Neural cell (in vitro differentiated cells): ENCODE measurements around the gene ORC3. TPM values are rescaled to one million over a fixed set of nuclear protein-coding genes. Genes with fewer than 3 reads are reported as not detected.

Experiments used
- H2AFZ ChIP-seq: fragments of 200-600, 300-800 bp; sonication (generic), shearing (Covaris generic); 2 replicates; pipeline ENCODE4 v1.6.0; 2014; ENCODE audit warnings: low read depth, mild to moderate bottlenecking, antibody characterized with exemption, low read length, moderate library complexity
- H3F3A ChIP-seq: fragments of 200-600 bp; shearing (Covaris generic); 2 replicates; pipeline ENCODE4 v1.6.1; 2016; ENCODE audit warnings: mild to moderate bottlenecking, moderate library complexity, mixed read lengths, antibody characterized with exemption, low read length; ENCODE audit not compliant: insufficient read depth, poor library complexity, severe bottlenecking
- H3K27ac ChIP-seq: fragments of 200-600, 300-800 bp; sonication (generic), shearing (Covaris generic); 2 replicates; pipeline ENCODE4 v1.5.1; 2014; ENCODE audit warnings: mild to moderate bottlenecking, low read length, moderate library complexity
- H3K27me3 ChIP-seq: fragments of 300-800, 200-600 bp; sonication (generic), shearing (Covaris generic); 2 replicates; pipeline ENCODE4 v1.6.0; 2014; ENCODE audit warnings: mild to moderate bottlenecking, low read depth, low read length, moderate library complexity; ENCODE audit not compliant: insufficient read depth
- H3K36me3 ChIP-seq: fragments of 300-800, 200-600 bp; sonication (generic), shearing (Covaris generic); 2 replicates; pipeline ENCODE4 v1.5.1; 2014; ENCODE audit warnings: mild to moderate bottlenecking, antibody characterized with exemption, low read length, moderate library complexity; ENCODE audit not compliant: insufficient read depth
- H3K4me2 ChIP-seq: fragments of 300-800, 200-600 bp; sonication (generic), shearing (Covaris generic); 2 replicates; pipeline ENCODE4 v1.6.0; 2014; ENCODE audit warnings: mild to moderate bottlenecking, low read length
- H3K4me3 ChIP-seq: fragments of 300-800, 200-600 bp; sonication (generic), shearing (Covaris generic); 2 replicates; pipeline ENCODE4 v1.5.1; 2014; ENCODE audit warnings: mild to moderate bottlenecking, low read length, moderate library complexity
- H3K79me2 ChIP-seq: fragments of 200-600 bp; shearing (Covaris generic); replicated peaks from 2 replicates; pipeline ENCODE4 v1.6.0; 2014; ENCODE audit warnings: mild to moderate bottlenecking, low read length, moderate library complexity; ENCODE audit not compliant: insufficient read depth
- H3K9ac ChIP-seq: fragments of 300-800, 200-600 bp; sonication (generic), shearing (Covaris generic); 2 replicates; pipeline ENCODE4 v1.6.1; 2016; ENCODE audit warnings: mild to moderate bottlenecking, low read length, mixed read lengths
- H3K9me2 ChIP-seq: fragments of 200-600 bp; shearing (Covaris generic); 2 replicates; pipeline ENCODE4 v1.6.1; 2016; ENCODE audit warnings: mild to moderate bottlenecking, low read length, mixed read lengths; ENCODE audit not compliant: insufficient read depth
- H3K9me3 ChIP-seq: fragments of 200-600, 300-800 bp; sonication (generic), shearing (Covaris generic); 2 replicates; pipeline ENCODE4 v1.6.1; 2016; ENCODE audit warnings: mild to moderate bottlenecking, mixed run types, low read length, moderate library complexity, mixed read lengths
- H4K20me1 ChIP-seq: fragments of 200-600 bp; shearing (Covaris generic); 2 replicates; pipeline ENCODE4 v1.6.1; 2016; ENCODE audit warnings: mild to moderate bottlenecking, mixed run types; ENCODE audit not compliant: insufficient read depth
- EP300 ChIP-seq: fragments of 450-650 bp; conservative IDR thresholded peaks from 2 replicates; pipeline ENCODE4 v1.6.1; 2014; ENCODE audit warnings: antibody characterized with exemption, mild to moderate bottlenecking, moderate library complexity; ENCODE audit not compliant: poor library complexity, severe bottlenecking
- EZH2 ChIP-seq: fragments of 200-600, 300-800 bp; shearing (Covaris generic), sonication (generic); IDR thresholded peaks from 2 replicates; pipeline ENCODE4 v1.6.1; 2014; ENCODE audit warnings: antibody characterized with exemption, low read length, borderline replicate concordance, mild to moderate bottlenecking; ENCODE audit not compliant: insufficient read depth, poor library complexity, severe bottlenecking
- MXI1 ChIP-seq: fragments of 450-650 bp; conservative IDR thresholded peaks from 2 replicates; pipeline ENCODE4 v1.6.1; 2014; ENCODE audit warnings: antibody characterized with exemption, mild to moderate bottlenecking; ENCODE audit not compliant: poor library complexity, severe bottlenecking
- POLR2AphosphoS5 ChIP-seq: IDR thresholded peaks from 2 replicates; pipeline ENCODE4 v1.6.1; 2012
- RAD21 ChIP-seq: fragments of 450-650 bp; conservative IDR thresholded peaks from 2 replicates; pipeline ENCODE4 v1.6.1; 2014; ENCODE audit warnings: antibody characterized with exemption, mild to moderate bottlenecking, moderate library complexity
- SMC3 ChIP-seq: fragments of 450-650 bp; conservative IDR thresholded peaks from 2 replicates; pipeline ENCODE4 v1.6.1; 2014; ENCODE audit warnings: antibody characterized with exemption, mild to moderate bottlenecking, moderate library complexity; ENCODE audit not compliant: poor library complexity
- TAF1 ChIP-seq: IDR thresholded peaks from 2 replicates; pipeline ENCODE4 v1.6.1; 2012; ENCODE audit warnings: low read depth
- polyA plus RNA-seq: library from polyadenylated mRNA; depleted of rRNA; stranded (reverse); fragments of >200 nt; gene quantifications from 2 replicates; pipeline ENCODE4 v1.2.3, GENCODE V29; 2014
- TF ChIP-seq, protein P1 (sequence below): fragments of 450-650 bp; IDR thresholded peaks from 2 replicates; pipeline ENCODE4 v1.5.1; 2014; ENCODE audit warnings: antibody characterized with exemption, mild to moderate bottlenecking, moderate library complexity; ENCODE audit not compliant: poor library complexity, severe bottlenecking
- TF ChIP-seq, protein P2 (sequence below): IDR thresholded peaks from 2 replicates; pipeline ENCODE4 v1.6.1; 2012; ENCODE audit warnings: borderline replicate concordance

ORC3 gene
- polyA plus RNA-seq, 1 donor from 2014 or later = 43.7 TPM

DNA sequence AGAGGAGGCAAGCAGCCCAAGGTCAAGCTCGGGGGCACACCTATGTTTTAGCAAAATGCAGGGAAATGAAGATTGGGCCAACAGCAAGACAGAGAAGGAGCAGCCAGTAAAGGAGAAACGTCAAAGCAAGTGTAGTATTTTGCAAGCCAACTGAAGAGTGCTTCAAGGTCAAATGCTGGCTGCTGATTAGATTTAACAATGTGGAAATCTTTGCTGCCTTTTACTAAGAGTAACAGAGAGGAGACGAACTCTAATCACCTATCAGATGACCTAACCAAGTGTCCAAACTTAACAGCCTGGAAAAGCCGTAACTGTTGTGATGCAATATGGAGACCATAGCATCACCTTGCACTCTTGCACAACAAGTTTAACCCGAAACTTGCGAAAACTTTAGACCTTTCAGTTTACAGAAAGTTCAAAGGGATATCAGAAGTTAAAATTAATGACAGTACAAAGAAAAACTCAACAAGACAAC is 81.7 kb downstream of the ORC3 start:
- H3K79me2 ChIP-seq = no peaks in the 10 kb centered on the region
- no peaks in the 10 kb centered on the region for H4K20me1 ChIP-seq
- H3F3A ChIP-seq = no peaks in the 10 kb centered on the region
- H3K9me2 ChIP-seq = no peaks in the 10 kb centered on the region
- H3K9me3 ChIP-seq = no peaks in the 10 kb centered on the region
- H3K27me3 ChIP-seq = no peaks in the 10 kb centered on the region
- H3K27ac ChIP-seq = no peak overlapping the region
- H3K36me3 ChIP-seq = no peaks in the 10 kb centered on the region
- no peak overlapping the region for H2AFZ ChIP-seq
- no peak overlapping the region for H3K4me3 ChIP-seq
- no peak overlapping the region for H3K9ac ChIP-seq
- H3K4me2 ChIP-seq = no peak overlapping the region
- TF ChIP-seq POLR2AphosphoS5 = no peak
- no peak for TF ChIP-seq EZH2
- no peak for TF ChIP-seq MXI1
- no peak for TF ChIP-seq TAF1
- TF ChIP-seq SMC3 = no peak
- TF ChIP-seq RAD21 = no peak
- TF ChIP-seq, protein P1, sequence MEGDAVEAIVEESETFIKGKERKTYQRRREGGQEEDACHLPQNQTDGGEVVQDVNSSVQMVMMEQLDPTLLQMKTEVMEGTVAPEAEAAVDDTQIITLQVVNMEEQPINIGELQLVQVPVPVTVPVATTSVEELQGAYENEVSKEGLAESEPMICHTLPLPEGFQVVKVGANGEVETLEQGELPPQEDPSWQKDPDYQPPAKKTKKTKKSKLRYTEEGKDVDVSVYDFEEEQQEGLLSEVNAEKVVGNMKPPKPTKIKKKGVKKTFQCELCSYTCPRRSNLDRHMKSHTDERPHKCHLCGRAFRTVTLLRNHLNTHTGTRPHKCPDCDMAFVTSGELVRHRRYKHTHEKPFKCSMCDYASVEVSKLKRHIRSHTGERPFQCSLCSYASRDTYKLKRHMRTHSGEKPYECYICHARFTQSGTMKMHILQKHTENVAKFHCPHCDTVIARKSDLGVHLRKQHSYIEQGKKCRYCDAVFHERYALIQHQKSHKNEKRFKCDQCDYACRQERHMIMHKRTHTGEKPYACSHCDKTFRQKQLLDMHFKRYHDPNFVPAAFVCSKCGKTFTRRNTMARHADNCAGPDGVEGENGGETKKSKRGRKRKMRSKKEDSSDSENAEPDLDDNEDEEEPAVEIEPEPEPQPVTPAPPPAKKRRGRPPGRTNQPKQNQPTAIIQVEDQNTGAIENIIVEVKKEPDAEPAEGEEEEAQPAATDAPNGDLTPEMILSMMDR = no peak
- TF ChIP-seq EP300 = no peak

DNA sequence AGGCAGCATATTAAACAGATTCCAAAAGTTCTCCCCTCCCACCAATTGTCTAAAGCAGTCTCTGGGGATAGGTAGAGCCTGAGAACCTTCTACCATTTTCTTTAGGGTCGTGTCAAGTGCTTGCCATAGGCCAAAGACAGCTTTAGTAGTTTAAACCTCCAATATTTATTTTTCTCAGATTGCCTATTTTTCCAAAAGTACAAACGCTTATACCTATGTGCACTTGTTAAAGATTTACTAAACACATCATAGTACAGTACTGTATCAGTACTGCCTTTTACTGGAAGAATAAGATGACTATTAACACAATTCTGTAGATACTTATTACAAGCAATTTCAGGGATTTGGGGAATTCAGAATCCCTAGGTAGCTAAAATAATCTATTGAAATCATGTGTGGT is 82.7 kb downstream of the ORC3 start:
- Histone ChIP-seq H3K4me2 (no peak overlapping the region), H2AFZ (no peak overlapping the region), H3K27ac (no peak overlapping the region), H3K79me2 (peaks cover under 1% of the 10 kb centered on the region), H3K9ac (no peak overlapping the region), H3K4me3 (no peak overlapping the region), H3K9me2 (no peaks in the 10 kb centered on the region), H3K36me3 (peaks cover 4% of the 10 kb centered on the region), H4K20me1 (no peaks in the 10 kb centered on the region), H3F3A (no peaks in the 10 kb centered on the region), H3K27me3 (no peaks in the 10 kb centered on the region), H3K9me3 (no peaks in the 10 kb centered on the region)
- no peak for TF ChIP-seq RAD21
- TF ChIP-seq POLR2AphosphoS5 = no peak
- no peak for TF ChIP-seq SMC3
- TF ChIP-seq TAF1 = no peak
- no peak for TF ChIP-seq EP300
- TF ChIP-seq MXI1 = no peak

DNA sequence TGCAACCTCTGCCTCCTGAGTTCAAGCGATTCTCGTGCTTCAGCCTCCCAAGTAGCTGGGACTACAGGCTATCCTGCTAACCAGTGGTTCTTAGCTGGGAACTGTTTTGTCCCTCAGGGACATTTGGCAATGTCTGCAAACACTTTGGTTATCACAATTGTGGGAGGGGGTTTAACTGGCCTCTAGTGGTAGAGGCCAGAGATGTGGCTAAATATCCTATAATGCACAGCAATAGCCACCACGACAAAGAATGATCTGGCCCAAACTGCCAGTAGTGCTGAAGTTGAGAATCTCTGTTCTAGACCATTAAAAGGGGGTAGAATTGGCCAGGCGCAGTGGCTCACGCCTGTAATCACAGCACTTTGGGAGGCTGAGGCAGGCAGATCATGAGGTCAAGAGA is 83.3 kb downstream of the ORC3 start:
- H3K4me2 ChIP-seq = no peak overlapping the region
- H3K36me3 ChIP-seq = peaks cover 9% of the 10 kb centered on the region
- H2AFZ ChIP-seq = no peak overlapping the region
- TF ChIP-seq MXI1 (no peak), EZH2 (no peak), EP300 (no peak), RAD21 (no peak), TAF1 (no peak), POLR2AphosphoS5 (no peak), SMC3 (no peak)
- TF ChIP-seq, protein P1 = no peak
- TF ChIP-seq, protein P2, sequence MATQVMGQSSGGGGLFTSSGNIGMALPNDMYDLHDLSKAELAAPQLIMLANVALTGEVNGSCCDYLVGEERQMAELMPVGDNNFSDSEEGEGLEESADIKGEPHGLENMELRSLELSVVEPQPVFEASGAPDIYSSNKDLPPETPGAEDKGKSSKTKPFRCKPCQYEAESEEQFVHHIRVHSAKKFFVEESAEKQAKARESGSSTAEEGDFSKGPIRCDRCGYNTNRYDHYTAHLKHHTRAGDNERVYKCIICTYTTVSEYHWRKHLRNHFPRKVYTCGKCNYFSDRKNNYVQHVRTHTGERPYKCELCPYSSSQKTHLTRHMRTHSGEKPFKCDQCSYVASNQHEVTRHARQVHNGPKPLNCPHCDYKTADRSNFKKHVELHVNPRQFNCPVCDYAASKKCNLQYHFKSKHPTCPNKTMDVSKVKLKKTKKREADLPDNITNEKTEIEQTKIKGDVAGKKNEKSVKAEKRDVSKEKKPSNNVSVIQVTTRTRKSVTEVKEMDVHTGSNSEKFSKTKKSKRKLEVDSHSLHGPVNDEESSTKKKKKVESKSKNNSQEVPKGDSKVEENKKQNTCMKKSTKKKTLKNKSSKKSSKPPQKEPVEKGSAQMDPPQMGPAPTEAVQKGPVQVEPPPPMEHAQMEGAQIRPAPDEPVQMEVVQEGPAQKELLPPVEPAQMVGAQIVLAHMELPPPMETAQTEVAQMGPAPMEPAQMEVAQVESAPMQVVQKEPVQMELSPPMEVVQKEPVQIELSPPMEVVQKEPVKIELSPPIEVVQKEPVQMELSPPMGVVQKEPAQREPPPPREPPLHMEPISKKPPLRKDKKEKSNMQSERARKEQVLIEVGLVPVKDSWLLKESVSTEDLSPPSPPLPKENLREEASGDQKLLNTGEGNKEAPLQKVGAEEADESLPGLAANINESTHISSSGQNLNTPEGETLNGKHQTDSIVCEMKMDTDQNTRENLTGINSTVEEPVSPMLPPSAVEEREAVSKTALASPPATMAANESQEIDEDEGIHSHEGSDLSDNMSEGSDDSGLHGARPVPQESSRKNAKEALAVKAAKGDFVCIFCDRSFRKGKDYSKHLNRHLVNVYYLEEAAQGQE = no peak
- peaks cover 3% of the 10 kb centered on the region for H3K79me2 ChIP-seq
- no peaks in the 10 kb centered on the region for H3K9me3 ChIP-seq
- no peaks in the 10 kb centered on the region for H3K9me2 ChIP-seq
- no peak overlapping the region for H3K4me3 ChIP-seq
- H3K27me3 ChIP-seq = no peaks in the 10 kb centered on the region
- H3K9ac ChIP-seq = no peak overlapping the region
- no peaks in the 10 kb centered on the region for H3F3A ChIP-seq
- no peak overlapping the region for H3K27ac ChIP-seq
- H4K20me1 ChIP-seq = no peaks in the 10 kb centered on the region
